Neuron (in vitro differentiated cells): ENCODE results near the gene LMLN.
"Not testable (repeated sequence)": the region's sequence is repeated elsewhere in the genome, so short reads cannot be mapped to it uniquely, and the experiment has no call there.

ENCODE experiments used
- H2AFZ ChIP-seq: one replicate; pipeline ENCODE4 v1.6.1; 2013; ENCODE audit warnings: low read depth, mild to moderate bottlenecking, inconsistent platforms, low read length, moderate library complexity
- H3K27me3 ChIP-seq: one replicate; pipeline ENCODE4 v1.6.1; 2013; ENCODE audit warnings: low read length; ENCODE audit not compliant: insufficient read depth
- H3K36me3 ChIP-seq: one replicate; pipeline ENCODE4 v1.6.1; 2013; ENCODE audit warnings: low read length; ENCODE audit not compliant: insufficient read depth
- H3K4me1 ChIP-seq: one replicate; pipeline ENCODE4 v1.6.1; 2013; ENCODE audit warnings: low read length; ENCODE audit not compliant: insufficient read depth
- H3K4me3 ChIP-seq: 2 replicates; pipeline ENCODE4 v1.5.1; 2013; ENCODE audit warnings: mild to moderate bottlenecking, low read length, moderate library complexity
- H3K9me3 ChIP-seq: one replicate; pipeline ENCODE4 v1.6.1; 2013; ENCODE audit warnings: low read length

LMLN gene

DNA sequence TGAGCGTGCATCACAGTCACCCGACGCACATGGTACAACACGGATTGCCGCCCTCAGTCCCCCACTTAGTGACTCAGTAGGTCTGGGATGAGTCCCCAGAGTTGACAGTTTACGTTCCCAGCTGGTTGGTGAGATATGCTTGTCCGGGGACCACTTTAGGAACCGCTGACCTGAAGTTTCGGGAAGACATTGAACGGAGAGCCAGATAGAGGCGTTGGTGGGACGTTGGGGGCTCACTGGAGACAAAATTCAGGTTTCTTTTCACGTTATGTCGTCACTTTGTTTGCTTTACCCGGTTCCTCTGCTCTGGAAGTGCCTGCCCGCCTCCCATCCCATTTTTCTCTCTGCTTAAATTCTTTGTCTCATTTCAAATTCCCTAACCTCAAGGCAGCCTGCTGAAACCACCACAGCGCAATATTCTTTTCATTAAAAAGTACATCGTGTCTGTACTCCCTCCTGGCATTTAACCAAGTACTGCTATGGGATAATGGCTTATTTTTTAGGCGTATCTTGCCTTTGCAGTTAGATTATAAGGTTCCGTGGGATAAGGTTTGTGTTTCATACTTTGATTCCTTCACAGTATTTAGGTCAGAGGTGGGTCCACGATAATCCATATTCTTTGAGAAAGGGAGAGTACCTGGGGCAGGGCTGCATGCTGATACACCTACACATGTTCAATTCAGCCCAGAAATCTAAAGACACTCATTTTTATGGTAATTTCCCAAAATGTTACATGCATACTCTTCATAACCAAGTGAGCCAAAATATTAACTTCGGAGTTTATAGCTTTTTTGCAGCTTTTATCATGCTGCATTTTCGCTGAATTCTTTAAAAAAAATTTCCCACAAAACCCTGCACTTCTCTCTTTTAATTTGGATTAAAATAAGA lies 921 bp downstream of the LMLN start:
- peak overlapping the region; percentile 71 for H3K4me3 ChIP-seq
- no peaks in the 10 kb centered on the region for H3K9me3 ChIP-seq
- H3K36me3 ChIP-seq = peaks cover 9% of the 10 kb centered on the region
- peaks cover 17% of the 10 kb centered on the region for H3K4me1 ChIP-seq
- peak overlapping the region; percentile 86 for H2AFZ ChIP-seq
- no peaks in the 10 kb centered on the region for H3K27me3 ChIP-seq

DNA sequence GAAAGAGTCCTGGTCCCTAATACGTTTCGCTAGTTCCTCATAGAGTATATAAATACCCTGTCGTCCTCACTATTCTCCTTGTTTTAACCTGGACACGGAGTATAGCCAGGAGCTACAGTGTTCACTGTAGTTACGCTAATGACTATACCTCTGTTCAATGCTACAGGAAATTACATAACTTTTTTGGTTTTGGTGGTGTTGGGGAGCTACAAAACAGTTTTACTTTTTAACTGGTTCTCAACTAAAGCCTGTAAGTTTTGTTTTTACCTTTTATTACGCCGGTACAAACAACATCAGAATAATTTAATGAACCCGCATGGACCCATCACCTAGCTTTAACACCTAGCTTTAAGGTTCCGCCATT lies 1.5 kb downstream of the LMLN start:
- no peak overlapping the region for H3K4me3 ChIP-seq
- H3K9me3 ChIP-seq = no peaks in the 10 kb centered on the region

DNA sequence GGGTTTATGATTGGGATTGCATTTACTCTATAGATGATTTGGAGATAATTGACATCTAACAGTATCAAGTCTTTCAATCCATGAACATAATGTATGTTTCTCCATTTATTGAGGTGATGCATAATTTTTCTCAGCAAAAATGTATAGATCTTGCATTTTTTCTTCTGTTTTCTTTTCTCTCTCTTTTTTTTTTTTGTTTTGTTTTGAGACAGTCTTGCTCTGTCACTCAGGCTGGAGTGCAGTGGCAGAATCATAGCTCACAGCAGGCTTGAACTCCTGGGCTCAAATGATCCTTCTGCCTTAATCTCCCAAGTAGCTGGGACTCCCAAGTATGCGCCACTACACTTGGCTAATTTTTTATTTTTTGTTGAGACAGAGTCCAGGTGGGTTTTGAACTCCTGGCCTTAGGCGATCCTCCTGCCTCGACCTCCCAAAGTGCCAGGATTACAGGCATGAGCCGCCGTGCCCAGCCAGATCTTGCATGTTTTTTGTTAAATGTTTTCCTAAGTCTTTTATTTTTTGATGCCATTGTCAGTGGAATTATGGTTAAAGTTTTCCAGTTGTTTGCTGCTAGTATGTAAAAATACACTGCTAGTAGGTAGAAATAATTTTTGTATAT lies 3.1 kb downstream of the LMLN start:
- no peak overlapping the region for H2AFZ ChIP-seq
- peaks cover 4% of the 10 kb centered on the region for H3K9me3 ChIP-seq
- no peaks in the 10 kb centered on the region for H3K27me3 ChIP-seq
- H3K36me3 ChIP-seq = no peaks in the 10 kb centered on the region
- H3K4me1 ChIP-seq = peaks cover 17% of the 10 kb centered on the region
- no peak overlapping the region for H3K4me3 ChIP-seq

More for the DNA sequence above, 1.5 kb downstream of the LMLN start:
- no peak overlapping the region for H2AFZ ChIP-seq
- H3K4me1 ChIP-seq = peaks cover 17% of the 10 kb centered on the region
- peaks cover 2% of the 10 kb centered on the region for H3K36me3 ChIP-seq
- H3K27me3 ChIP-seq = no peaks in the 10 kb centered on the region

DNA sequence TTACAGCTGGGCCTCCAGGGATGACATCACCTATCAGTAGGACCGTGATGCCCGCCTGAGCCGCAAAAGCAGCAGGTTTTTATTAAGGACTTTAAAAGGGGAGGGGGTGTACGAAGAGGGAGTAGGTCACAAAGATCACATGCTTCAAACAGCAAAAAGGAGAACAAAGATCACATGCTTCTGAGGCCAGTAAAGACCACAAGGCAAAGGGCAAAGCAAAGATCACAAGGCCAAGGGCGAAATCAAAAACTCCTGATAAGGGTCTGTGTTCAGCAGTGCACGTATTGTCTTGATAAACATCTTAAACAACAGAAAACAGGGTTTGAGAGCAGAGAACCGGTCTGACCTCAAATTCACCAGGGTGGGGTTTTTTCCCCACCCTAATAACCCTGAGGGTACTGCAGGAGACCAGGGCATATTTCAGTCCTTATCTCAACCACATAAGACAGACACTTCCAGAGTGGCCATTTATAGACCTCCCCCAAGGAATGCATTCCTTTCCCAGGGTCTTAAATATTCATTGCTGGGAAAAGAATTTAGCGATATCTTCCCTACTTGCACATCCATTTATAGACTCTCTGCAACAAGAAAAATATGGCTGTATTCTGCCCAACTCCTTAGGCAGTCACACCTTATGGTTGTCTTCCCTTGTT lies 7.4 kb downstream of the LMLN start:
- H3K36me3 ChIP-seq, H3K27me3 ChIP-seq, H2AFZ ChIP-seq, H3K4me3 ChIP-seq, H3K9me3 ChIP-seq, H3K4me1 ChIP-seq: not testable (repeated sequence)

DNA sequence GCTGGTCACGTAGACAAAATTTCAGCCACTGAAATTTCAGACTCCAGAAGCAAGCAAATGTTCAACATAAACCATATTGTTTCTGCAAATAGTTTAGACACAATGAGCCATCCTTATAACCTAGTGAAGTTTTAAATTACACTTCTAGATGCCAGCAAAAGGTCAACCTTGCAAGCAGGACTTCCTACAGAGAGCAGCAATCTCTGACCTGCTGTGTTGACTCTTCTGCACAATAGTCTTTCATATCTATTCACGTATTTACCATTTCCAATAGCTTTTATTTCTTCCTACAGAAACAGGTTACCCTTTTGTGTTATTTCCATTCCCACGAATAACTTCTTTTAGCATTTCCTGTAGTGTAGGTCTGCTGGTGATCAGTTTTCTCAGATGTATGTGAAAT lies 10.6 kb downstream of the LMLN start:
- Histone ChIP-seq H3K4me3 (no peak overlapping the region), H3K27me3 (no peaks in the 10 kb centered on the region), H3K9me3 (peaks cover 4% of the 10 kb centered on the region), H2AFZ (no peak overlapping the region), H3K36me3 (no peaks in the 10 kb centered on the region), H3K4me1 (no peaks in the 10 kb centered on the region)

DNA sequence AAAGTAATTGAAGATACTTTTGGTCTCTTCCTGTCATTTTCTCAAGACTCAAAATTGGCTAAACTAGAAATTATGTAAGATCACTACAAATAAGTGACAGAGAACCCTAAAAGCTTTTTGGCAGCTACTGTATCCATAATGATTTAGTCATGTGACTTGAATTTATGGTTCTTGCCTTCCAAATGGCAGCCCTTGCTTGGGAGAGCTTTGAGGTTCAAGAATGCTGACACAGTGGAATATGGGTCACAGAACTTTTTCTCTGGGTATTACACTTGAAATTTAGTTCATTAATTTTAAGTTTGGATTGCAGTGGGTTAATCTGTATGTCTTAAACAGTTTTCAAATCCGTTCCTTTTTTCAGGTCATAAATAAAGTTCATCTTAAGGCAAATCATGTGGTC lies 14.0 kb downstream of the LMLN start:
- Histone ChIP-seq H3K27me3 (no peaks in the 10 kb centered on the region), H3K4me1 (no peaks in the 10 kb centered on the region), H3K36me3 (peaks cover 8% of the 10 kb centered on the region), H3K4me3 (no peak overlapping the region), H3K9me3 (no peaks in the 10 kb centered on the region), H2AFZ (no peak overlapping the region)

DNA sequence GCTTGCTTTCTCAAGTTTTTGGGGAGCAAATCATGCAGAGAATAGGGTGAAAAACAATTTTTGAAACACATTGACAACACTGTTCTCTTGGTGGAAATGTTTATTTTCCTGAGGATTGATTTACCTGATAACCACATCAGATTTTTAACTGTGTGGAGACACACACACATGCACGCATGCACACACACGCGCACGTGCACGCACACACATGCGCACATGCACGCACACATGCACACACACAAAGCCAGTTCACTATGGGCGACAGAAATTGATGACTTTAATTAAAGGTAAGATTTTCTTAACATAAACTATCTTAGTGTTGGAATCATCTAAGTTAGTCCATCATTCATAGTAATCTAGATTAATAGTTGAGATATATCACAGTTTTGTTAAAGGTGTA lies 15.3 kb downstream of the LMLN start:
- Histone ChIP-seq H3K27me3 (no peaks in the 10 kb centered on the region), H3K4me1 (no peaks in the 10 kb centered on the region), H3K9me3 (peaks cover 1% of the 10 kb centered on the region), H3K36me3 (peaks cover 10% of the 10 kb centered on the region), H2AFZ (no peak overlapping the region), H3K4me3 (no peak overlapping the region)

DNA sequence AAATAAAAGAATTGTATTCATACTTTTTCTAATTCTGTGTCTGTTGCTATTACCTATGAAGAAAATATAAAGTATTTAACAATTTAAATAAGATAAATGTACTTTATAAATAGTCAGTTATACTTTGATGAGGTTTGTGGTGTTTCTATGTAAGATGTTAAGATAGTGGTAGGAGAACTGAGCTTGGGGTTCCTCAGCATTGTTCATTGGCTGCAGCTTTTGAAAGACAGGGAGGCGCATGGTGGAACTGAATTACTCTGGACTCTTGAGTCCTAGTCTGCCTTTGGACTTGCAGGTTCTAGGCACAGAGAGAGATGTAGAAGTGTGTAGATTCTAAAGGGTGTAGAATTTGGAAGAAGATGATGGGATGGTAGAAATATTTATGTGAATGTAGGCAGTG lies 23.1 kb downstream of the LMLN start:
- no peak overlapping the region for H2AFZ ChIP-seq
- H3K4me3 ChIP-seq = no peak overlapping the region
- peaks cover 23% of the 10 kb centered on the region for H3K36me3 ChIP-seq
- no peaks in the 10 kb centered on the region for H3K27me3 ChIP-seq
- peaks cover 2% of the 10 kb centered on the region for H3K9me3 ChIP-seq
- no peaks in the 10 kb centered on the region for H3K4me1 ChIP-seq

DNA sequence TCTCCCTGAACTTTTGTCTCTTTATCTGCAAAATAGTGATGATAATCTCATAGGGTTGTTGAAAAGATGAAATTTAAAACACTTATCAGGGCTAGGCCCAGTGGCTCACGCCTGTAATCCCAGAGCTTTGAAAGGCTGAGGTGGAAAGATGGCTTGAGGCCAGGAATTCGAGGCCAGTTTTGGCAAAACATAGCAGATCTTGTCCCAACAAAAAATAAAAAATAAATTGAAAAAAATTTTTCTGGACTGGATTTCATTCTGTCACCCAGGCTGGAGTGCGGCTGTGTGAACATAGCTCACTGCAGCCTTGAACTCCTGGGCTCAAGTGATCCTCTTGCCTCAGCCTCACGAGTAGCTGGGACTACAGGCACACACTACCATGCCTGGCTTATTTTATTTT lies 29.6 kb downstream of the LMLN start:
- Histone ChIP-seq H2AFZ (no peak overlapping the region), H3K4me1 (no peaks in the 10 kb centered on the region)

DNA sequence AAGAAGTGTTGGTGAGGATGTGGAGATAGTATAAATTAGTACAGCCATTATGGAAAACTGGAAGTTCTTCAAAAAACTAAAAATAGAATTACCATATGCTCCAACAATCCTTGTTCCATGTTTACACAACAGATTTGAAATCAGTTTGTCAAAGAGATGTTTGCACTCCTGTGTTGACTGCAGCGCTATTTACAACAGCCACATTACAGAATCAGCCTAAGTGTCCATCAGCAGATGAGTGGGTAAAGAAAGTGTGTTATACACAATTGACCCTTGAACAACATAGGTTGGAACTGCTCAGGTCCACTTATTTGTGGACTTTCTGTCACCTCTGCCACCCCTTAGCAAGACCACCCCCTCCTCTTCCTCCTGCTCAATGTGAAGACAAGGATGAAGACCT lies 34.7 kb downstream of the LMLN start:
- no peak overlapping the region for H3K4me3 ChIP-seq
- H3K9me3 ChIP-seq = no peaks in the 10 kb centered on the region
- no peak overlapping the region for H2AFZ ChIP-seq
- no peaks in the 10 kb centered on the region for H3K27me3 ChIP-seq
- H3K4me1 ChIP-seq = no peaks in the 10 kb centered on the region
- H3K36me3 ChIP-seq = peaks cover 21% of the 10 kb centered on the region

More for the DNA sequence above, 29.6 kb downstream of the LMLN start:
- no peaks in the 10 kb centered on the region for H3K9me3 ChIP-seq
- H3K4me3 ChIP-seq = no peak overlapping the region
- H3K27me3 ChIP-seq = no peaks in the 10 kb centered on the region
- peaks cover 21% of the 10 kb centered on the region for H3K36me3 ChIP-seq

DNA sequence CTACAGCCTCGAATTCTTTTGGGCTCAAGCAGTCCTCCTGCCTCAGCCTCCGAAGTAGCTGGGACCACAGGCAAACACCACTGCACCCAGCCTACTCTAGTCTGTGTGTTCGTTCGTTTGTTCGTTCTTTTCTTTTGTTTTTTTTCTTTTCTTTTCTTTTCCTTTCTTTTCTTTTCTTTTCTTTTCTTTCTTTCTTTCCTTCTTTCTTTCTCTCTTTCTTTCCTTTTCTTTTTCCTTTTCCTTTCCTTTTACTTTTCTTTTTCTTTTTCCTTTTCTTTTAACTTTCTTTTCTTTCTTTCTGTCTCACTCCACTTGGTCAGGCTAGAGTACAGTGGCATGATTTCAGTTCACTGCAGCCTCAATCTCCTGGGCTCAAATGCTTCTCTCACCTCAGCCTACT lies 36.8 kb downstream of the LMLN start:
- H3K4me1 ChIP-seq = no peaks in the 10 kb centered on the region
- no peaks in the 10 kb centered on the region for H3K9me3 ChIP-seq
- no peak overlapping the region for H3K4me3 ChIP-seq
- no peaks in the 10 kb centered on the region for H3K27me3 ChIP-seq
- H3K36me3 ChIP-seq = peaks cover 14% of the 10 kb centered on the region
- H2AFZ ChIP-seq = no peak overlapping the region

DNA sequence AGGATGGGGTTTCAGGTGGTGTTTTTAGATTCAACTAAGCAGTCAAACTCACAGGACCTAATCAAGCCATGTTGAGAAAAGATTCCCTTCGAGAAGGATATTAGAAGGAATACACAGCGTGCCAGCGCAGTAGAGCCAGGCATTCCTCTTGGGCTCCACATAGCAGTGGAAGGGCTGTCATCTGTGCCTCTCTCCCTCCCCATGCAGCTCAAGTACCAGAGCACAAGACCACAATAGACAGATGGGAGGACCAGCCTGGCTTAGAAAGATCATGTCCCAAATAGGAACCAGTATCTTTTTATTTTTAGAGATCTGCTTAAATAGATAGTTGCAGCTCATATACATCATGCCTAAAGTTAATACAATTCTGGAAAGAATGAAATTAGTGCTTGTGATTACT lies 37.9 kb downstream of the LMLN start:
- Histone ChIP-seq H3K9me3 (no peaks in the 10 kb centered on the region), H3K4me1 (no peaks in the 10 kb centered on the region), H3K36me3 (peaks cover 11% of the 10 kb centered on the region), H2AFZ (no peak overlapping the region), H3K27me3 (no peaks in the 10 kb centered on the region), H3K4me3 (no peak overlapping the region)

DNA sequence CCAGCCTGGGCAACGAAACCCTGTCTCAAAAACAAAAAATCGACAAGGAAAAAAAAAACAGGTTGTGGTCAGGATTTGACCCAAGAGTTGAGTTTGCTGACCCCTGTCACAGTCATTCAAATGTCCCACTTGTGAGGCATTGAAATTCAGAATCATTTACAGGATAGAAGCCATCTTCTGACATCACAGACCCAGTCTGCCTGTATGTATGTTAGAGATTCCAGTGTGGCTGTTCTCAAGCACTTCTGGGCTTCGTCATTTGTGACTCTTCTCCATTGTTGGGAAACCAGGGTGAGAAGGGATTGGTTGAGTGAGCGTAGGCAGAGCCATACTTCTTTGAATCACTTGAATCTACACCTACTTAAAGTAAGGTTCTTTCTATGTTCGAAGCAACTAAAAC lies 57.1 kb downstream of the LMLN start:
- no peaks in the 10 kb centered on the region for H3K4me1 ChIP-seq
- no peaks in the 10 kb centered on the region for H3K36me3 ChIP-seq
- H3K27me3 ChIP-seq = no peaks in the 10 kb centered on the region
- H2AFZ ChIP-seq = no peak overlapping the region
- H3K4me3 ChIP-seq = no peak overlapping the region
- no peaks in the 10 kb centered on the region for H3K9me3 ChIP-seq
